Fibroblast of the aortic adventitia (primary cell): ENCODE data around the gene TULP3. TPM values are rescaled to one million over a fixed set of nuclear protein-coding genes. Genes with fewer than 3 reads are reported as not detected.

Experiments used
- DNase-seq: peaks from one replicate; pipeline ENCODE4 v3.0.0-alpha.2; 2010; ENCODE audit warnings: low read depth
- H3K4me3 ChIP-seq: 2 replicates; pipeline ENCODE4 v1.5.1; 2011; ENCODE audit warnings: low read depth, mild to moderate bottlenecking, control low read depth, low read length, moderate library complexity
- total RNA-seq: library from RNA; depleted of rRNA; stranded (reverse); fragments of >200 nt; gene quantifications from 2 replicates; pipeline ENCODE4 v1.2.3, GENCODE V29; 2012; ENCODE audit warnings: low replicate concordance
- TF ChIP-seq, protein P1 (sequence below): IDR thresholded peaks from 2 replicates; pipeline ENCODE4 v1.5.1; 2011; ENCODE audit warnings: mild to moderate bottlenecking, low read length, control low read depth, inconsistent platforms; ENCODE audit not compliant: insufficient read depth

Gene TULP3
- total RNA-seq, 1 donor = 56.6 TPM

DNA sequence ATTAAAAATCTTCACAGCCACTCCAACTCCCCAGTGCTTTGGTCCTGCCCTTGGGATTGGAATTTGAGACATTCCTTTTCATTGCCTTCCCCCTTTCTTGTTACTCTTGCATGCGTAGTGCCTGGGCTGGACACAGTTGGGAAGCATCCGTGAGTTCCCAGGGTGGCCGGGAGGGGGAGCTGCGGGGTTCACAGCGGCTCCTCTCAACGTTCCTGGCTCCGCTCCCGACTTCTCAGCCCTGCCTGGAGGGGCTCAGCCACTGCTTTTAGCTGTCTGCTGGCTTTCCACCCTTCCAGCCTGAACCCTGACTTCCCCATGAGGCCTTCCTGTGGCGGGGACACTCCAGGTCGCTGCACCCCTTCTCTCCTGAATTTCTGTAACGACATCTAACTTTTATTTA lies 37.1 kb upstream of the TULP3 start:
- TF ChIP-seq, protein P1, sequence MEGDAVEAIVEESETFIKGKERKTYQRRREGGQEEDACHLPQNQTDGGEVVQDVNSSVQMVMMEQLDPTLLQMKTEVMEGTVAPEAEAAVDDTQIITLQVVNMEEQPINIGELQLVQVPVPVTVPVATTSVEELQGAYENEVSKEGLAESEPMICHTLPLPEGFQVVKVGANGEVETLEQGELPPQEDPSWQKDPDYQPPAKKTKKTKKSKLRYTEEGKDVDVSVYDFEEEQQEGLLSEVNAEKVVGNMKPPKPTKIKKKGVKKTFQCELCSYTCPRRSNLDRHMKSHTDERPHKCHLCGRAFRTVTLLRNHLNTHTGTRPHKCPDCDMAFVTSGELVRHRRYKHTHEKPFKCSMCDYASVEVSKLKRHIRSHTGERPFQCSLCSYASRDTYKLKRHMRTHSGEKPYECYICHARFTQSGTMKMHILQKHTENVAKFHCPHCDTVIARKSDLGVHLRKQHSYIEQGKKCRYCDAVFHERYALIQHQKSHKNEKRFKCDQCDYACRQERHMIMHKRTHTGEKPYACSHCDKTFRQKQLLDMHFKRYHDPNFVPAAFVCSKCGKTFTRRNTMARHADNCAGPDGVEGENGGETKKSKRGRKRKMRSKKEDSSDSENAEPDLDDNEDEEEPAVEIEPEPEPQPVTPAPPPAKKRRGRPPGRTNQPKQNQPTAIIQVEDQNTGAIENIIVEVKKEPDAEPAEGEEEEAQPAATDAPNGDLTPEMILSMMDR = peak; percentile 97
- no peak overlapping the region for H3K4me3 ChIP-seq
- peak; percentile 74 for DNase-seq

GRCh38 chr12:2854669-2855453 lies 35.8 kb upstream of the TULP3 start:
- H3K4me3 ChIP-seq = no peak overlapping the region
- no peak for DNase-seq
- TF ChIP-seq, protein P1 = no peak

DNA sequence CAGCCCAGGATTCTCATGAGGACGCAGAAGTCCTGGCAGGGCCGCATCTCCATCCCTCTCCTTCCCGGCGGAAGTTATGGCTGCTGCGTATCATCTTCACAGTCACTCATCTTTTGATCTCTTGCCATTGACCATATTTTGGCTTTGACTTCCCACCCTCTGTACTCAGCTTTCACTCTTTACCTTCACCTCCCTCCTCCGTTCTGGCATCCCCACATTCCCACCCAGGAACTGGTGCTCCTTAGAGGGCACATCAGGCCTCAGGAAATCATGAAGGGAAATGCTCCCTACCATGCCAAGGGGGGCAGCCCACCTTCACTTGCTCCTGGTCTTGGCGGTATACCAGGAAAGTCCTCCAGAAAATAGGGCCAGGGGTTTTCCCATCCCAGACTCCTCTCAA lies 35.1 kb upstream of the TULP3 start:
- no peak overlapping the region for H3K4me3 ChIP-seq
- DNase-seq = no peak
- TF ChIP-seq, protein P1 = no peak

GRCh38 chr12:2856051-2856450 lies 34.6 kb upstream of the TULP3 start:
- no peak overlapping the region for H3K4me3 ChIP-seq
- TF ChIP-seq, protein P1 = no peak
- DNase-seq = no peak

- DNase-seq = no peak
- TF ChIP-seq, protein P1 = no peak
- no peak within 1 kb of the TSS for H3K4me3 ChIP-seq
These were observed 33.7 kb upstream of the TULP3 start, which contains the start of gene TEX52 for GRCh38 chr12:2857021-2857431. Gene TEX52 (minus strand): TSS chr12:2857039. CDS start chr12:2857026, 13 bp downstream.

DNA sequence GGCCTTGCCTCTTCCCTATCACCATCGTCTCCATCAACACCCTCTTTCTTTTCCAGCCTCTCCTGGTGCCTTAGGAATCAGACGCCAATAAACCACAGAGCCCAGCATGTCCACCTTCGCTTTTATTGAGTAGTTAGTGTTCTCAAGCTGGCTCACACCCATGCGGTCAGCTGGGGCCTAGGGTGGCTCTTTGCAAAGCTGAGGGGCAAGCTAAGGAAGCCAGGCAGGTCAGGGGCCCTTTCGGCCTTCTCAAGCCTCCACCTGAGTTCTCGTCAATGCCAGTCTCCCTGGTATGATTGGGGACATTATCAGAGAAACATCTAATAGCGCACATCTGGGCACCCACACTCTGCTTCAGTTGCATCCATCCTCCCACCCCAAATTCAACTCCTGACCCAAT lies 33.1 kb upstream of the TULP3 start:
- TF ChIP-seq, protein P1 = no peak
- no peak for DNase-seq
- H3K4me3 ChIP-seq = no peak overlapping the region
